GM12801 (cell line): Measurements from ENCODE around the gene TNNT2.

ENCODE experiments used
- CTCF ChIP-seq: IDR thresholded peaks from one replicate; pipeline ENCODE4 v1.5.1; 2011; ENCODE audit warnings: control low read depth; ENCODE audit not compliant: insufficient read length; ENCODE audit errors: extremely low read depth

The TNNT2 gene

GRCh38 chr1:201385299-201385891 lies 7.9 kb upstream of the TNNT2 start:
- peak; percentile 79 for TF ChIP-seq CTCF

- no peak for TF ChIP-seq CTCF
Measured at GRCh38 chr1:201384406-201384782, 6.9 kb upstream of the TNNT2 start.

GRCh38 chr1:201383647-201384405 lies 6.3 kb upstream of the TNNT2 start:
- no peak for TF ChIP-seq CTCF

GRCh38 chr1:201381130-201381529 lies 3.6 kb upstream of the TNNT2 start:
- TF ChIP-seq CTCF = no peak

GRCh38 chr1:201379733-201380242 lies 2.3 kb upstream of the TNNT2 start:
- TF ChIP-seq CTCF = no peak

GRCh38 chr1:201378804-201379203 lies 1.3 kb upstream of the TNNT2 start:
- TF ChIP-seq CTCF = no peak

- no peak for TF ChIP-seq CTCF
Measured at GRCh38 chr1:201376464-201377374, 761 bp downstream of the TNNT2 start.
